Epidermal melanocyte (primary cell): Measurements from ENCODE around the gene ETDA.
"Not testable (repeated sequence)": the region's sequence is repeated elsewhere in the genome, so short reads cannot be mapped to it uniquely, and the experiment has no call there.

Experiments used
- DNase-seq: peaks from one replicate; pipeline ENCODE4 v3.0.0; 2011; ENCODE audit warnings: low spot score; ENCODE audit not compliant: insufficient read length

ETDA gene

DNA sequence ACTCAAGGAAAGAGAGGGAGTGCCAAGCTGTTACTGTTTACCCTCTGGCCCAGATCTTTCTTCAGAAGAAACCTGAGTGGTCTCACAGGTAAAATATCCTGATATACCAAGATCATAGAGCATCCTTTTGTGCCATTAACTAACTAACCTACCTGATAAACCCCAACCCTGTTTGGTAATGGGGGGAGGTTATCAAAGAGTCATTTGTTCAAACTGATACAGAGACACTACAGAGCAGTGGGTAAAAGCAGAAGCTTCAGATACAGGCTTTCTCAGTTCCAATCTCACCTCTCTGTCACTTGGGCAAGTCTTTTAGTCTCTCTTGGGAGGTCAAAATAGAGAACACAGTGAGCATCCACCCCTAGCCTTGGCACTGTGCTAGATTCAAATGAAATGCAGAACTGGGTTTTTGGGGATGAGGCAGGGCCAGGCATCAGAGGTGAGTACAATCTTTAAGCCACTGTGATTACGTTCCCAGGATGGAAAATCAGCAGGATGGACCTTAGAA, at the start of gene ETDA:
TSS of gene ETDA (plus strand) at position 51 of the 508 bp plus-strand sequence. CDS start 1,216 bp downstream, outside the sequence.
- not testable (repeated sequence) for DNase-seq

DNA sequence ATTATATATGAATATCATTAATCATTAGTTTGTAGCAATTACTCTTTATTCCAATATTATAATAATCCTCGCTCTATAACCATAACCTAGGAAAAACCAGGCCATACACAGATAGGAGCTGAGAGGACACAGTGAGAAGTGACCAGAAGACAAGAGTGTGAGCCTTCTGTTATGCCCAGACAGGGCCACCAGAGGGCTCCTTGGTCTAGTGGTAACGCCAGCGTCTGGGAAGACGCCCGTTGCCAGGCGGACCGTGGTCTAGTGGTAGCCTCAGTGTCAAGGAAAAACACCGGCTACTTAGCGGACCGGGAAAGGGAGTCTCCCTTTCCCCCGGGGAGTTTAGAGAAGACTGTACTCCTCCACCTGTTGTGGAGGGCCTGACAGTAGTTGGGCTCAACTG, 45.4 kb upstream of the ETDA start:
- not testable (repeated sequence) for DNase-seq

DNA sequence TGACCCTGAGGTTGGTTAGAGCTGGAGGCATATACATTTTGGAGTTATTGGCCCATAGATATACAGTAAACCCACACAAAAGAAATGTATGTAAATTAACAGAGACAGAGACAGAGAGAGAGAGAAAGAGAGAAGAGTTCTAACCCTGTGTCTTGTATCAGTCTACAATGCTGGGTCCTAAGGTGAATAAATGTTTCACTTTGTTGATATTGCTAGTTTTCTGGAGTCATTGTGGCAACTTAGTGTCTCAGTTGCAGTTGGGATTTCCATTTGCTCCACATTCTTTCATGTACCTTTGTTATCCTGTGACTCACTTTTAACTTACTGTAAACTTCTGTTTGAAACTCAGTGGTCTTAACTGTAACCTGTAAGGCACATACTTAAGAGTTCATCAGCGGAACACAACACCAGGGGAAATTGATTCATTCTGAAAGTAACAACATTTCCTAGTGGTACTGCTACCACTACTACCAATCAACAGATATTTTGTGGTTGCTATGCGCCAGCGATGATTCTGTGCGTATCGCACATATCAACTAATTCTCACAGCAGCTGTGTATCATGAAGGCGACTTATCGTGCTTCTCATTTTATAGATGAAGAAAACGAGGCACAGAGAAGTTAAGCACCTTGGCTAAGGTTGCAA, 38.5 kb upstream of the ETDA start:
- no peak for DNase-seq

DNA sequence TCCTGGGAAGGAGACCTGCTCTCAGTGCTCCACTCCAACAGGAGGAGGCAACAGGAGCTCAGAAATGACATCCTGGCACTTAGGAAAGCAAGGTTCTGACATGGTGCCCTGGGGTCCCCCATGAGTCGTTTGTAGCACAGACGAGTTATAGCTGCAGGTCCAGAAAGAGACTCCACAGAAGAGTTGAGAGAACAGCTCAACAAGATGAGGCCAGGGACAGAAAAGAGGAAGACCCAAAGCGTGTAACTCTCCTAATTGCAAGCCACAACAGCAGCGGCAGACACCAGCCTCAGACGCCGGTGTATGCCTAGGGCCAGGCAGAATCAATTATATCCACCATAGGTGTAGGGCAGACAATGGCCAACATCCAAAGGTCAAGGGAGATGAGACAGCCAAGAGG, 5.9 kb upstream of the ETDA start:
- not testable (repeated sequence) for DNase-seq

DNA sequence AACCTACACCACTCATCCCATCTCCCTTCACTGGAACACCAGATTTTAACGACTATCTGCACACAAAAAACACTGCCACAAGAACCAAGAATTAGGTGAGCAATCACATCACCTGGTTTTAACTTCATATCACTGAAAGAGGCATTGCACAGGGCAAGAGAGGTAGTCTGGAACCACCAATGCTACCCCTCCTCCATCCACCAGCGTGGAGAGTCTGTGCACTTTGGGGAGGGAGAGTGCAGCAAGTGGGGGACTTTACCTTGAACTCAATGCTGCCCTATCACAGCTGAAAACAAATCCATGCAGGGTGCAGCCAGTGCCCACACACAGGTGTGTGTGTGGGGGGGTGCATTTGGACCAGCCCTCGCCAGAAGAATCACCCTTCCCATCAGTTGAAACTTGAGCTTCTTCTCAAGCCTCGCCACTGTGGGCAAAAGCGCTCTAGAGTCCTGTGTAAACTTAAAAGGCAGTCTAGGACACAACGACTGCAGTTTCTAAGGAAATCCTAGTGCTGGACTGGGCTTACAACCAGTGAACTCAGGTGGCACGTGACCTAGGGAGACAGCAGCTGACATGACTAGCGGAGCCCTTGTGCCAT, 4.3 kb downstream of the ETDA start:
- DNase-seq = not testable (repeated sequence)

DNA sequence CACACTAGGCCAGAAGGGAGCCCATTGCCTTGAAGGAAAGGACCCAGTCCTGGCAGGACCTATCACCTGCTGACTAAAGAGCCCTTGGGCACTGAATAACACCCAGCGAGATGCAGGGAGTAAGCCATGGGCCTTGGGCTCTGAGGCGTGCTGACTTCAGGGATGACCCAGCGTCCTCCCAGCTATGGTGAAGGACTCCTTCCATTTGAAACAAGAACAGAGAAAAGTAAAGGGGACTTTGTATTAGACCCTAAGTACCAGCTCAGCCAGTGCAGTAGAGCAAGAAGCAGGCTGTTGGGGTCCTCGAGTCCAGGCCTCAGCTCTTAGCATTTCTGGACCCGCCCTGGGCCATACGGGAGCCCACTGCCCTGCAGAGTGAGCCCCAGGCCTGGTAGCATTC, 5.1 kb downstream of the ETDA start:
- no peak for DNase-seq

DNA sequence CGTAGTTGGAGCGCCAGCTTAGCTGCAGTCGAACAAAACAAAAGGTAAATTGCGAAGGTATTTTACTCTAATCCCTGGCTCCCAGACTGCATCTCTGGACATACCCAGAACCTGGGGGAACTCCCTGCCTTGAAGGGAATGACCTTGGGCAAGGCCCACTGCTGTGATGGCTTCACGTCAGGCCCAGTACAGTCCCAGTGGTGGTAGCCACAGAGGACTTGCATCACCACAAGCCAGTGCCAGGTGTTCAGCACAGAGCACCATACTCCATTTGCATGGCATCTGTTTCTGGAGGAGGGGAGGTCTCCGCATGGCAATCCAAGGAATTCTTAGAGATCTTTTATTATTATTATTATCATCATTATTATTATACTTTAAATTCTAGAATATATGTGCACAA, 5.6 kb downstream of the ETDA start:
- no peak for DNase-seq

DNA sequence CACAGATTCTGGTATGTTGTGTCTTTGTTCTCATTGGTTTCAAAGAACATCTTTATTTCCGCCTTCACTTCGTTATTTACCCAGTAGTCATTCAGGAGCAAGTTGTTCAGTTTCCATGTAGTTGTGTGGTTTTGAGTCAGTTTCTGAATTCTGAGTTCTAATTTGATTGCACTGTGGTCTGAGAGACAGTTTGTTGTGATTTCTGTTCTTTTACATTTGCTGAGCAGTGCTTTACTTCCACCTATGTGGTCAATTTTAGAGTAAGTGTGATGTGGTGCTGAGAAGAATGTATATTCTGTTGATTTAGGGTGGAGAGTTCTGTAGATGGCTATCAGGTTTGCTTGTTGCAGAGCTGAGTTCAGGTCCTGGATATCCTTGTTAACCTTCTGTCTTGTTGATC, 9.1 kb downstream of the ETDA start:
- DNase-seq = not testable (repeated sequence)

DNA sequence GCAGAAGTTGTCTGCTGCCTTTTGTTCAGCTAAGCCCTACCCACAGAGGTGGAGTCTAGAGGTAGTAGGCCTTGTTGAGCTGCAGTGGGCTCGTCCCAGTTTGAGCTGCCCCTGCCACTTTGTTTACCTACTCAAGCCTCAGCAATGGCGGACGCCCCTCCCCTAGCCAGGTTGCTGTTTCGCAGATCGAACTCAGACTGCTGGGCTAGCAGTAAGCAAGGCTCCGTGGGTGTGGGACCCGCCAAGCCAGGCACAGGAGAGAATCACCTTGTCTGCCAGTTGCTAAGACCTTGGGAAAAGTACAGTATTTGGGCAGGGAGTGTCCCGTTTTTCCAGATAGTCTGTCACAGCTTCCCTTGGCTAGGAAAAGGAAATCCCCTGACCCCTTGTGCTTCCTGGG, 11.5 kb downstream of the ETDA start:
- DNase-seq = not testable (repeated sequence)

DNA sequence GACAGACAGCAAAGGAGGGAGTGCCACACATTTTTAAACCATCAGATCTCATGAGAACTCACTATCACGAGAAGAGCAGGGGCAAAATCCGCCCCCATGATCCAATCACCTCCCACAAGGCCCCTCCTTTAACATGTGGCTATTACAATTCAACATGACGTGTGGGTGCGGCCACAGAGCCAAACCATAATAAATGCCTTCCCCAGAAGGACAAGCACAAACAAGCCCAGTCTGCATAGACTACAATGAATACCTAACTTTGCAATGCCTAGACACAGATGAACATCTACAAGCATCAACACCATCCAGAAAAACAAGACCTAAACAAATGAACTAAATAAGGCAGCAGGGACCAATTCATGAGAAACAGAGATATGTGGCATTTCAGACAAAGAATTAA, 12.3 kb downstream of the ETDA start:
- no peak for DNase-seq

DNA sequence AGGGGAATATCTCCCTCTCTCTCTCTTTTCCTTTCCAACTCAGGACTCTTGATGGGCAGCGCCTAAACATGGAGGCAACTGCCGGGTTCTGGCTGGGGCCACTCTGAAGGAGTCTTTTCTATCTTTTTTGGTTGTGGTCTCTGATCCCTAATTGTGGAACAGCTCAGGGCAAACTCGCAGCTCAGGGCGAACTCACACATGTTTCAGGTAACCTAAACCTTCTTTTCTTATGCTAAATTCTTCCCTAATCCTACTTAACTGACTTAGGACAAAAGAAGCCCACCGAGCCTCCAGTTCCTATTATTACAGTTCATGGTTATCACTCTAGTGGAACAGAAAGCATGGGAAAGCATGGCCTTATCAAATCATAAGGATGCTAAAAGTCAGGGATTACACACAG, 21.3 kb downstream of the ETDA start:
- DNase-seq = no peak

DNA sequence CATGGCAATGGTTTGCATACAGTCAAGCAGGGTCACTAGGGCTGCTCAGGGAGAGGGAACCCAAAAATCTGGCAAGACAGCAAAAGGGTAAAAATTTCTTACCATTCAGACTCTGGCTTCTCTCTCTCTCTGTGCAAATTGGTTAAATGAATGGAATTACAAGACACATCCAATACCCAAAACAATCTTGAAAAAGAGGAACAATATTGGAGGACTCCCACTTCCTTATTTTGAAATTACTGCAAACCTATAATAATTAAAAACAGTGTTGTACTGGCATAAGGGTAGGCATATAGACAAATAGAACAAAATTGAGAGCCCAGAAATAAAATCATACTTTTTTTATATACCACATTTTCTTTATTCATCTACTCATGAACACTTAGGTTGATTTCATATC, 24.1 kb downstream of the ETDA start:
- DNase-seq = no peak

DNA sequence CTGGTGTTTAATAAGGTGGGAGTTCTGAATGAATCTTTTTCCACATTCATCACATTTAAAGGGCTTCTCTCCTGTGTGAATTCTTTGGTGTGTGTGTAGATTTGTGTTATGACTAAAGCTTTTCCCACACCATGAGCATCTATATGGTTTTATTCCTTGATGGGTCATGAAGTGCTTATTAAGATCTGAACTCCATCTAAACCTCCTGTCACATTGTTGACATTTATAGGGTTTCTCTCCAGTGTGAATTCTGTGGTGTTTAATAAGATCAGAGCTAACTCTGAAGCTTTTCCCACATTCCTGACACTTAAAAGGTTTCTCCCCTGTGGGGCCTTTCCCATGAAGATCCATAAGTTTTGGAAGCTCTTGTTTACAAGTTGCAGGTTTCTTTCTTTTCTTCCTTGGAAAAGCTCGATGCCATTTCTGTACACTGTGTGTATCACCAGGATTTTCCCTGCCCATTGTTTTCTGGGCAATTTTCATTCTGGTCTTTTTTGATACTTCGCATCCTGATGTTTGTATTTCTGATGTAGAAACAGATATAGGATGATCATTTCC, 35.5 kb downstream of the ETDA start:
- no peak for DNase-seq

DNA sequence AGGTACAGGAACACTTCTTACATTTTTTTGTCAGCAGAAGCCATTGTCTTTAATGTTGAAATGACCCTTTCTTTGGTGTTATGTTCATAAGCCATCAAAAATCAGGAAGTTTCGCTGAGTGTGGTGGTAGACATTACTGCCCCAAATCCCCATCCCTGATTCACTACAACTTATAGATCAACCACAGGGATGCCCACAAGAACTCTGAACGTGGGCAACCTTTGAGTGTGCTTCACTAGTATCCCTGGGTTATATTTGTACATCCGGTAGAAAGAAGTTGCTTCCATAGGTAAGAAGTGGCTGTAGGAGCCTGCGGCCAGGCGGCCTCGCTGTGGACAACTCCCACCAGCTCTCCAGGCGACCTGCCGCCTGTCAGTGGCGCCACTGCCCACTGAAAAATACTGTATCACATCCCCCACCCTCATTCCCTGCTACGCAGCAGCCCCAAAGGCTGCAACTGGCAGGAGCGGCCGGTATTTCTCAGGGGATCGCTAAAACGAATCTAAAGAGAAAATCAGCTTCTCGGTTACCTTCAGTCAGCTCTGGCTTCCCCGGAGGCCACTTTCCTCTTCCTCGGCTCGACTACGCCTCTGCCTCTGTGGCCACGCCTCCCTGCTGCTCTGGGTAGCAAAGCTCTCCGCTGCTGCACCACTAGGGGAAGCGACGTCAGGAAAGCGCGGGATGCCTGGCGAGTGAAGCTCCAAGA, 43.5 kb downstream of the ETDA start:
- DNase-seq = no peak

DNA sequence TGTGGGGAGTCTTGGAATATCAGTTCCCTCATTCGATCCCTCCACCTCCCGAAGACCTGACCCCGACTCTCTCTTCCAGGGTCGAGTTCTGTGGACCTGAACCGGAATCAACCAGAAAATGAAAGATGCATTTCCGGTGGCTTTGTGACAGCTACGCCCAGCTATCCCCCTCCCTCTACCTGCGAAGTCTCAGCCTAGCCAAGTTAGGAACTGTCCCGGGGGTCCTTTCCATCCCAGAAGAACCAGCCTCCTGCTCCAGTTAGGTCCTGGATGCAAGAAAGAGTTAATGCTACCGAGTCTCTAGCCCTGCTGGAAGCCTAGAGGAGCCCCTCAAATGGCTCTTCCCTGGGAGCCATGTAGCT, 44.1 kb downstream of the ETDA start:
- DNase-seq = no peak

DNA sequence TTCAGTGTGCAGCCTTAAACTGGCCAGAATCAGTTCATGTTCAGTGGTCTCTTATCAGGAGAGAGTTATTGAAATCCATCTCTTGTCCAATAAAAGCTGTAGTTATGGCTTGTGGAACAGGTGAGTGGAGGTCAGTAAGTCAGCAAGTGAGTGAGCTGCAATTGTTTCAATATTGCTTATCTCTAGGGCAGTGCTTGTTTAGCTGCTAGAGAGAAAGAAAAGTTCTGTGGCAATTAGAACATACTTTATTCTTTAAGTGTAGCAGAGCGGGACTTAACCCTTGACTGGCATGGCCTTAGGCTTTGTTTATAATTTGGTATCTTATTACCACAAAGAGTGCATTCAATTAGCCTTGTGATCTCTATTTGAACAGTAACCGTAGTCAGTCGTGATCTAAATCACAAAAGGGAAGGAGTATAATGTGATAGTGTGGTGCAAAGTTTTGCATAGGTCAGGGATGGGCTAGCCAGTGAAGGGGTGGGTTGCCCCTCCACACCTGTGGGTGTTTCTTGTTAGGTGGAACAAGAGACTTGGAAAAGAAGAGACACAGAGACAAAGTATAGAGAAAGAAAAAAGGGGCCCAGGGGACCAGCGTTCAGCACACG, 50.5 kb downstream of the ETDA start:
- no peak for DNase-seq
